DOHH2 (cell line): ENCODE results near the gene ZNRF3.

Source experiments
- H3F3A ChIP-seq: fragments of 200-600 bp; sonication (generic), shearing (Covaris generic); 2 replicates; pipeline ENCODE4 v1.6.0; 2016; ENCODE audit warnings: antibody characterized with exemption, mild to moderate bottlenecking; ENCODE audit not compliant: control insufficient read depth, insufficient read depth
- H3K27ac ChIP-seq: fragments of 200-600 bp; sonication (generic); 2 replicates; pipeline ENCODE4 v1.5.1; 2014; ENCODE audit warnings: low read depth, mild to moderate bottlenecking, low read length, moderate library complexity
- H3K27me3 ChIP-seq: fragments of 200-600 bp; sonication (generic); 2 replicates; pipeline ENCODE4 v1.6.1; 2014; ENCODE audit warnings: mild to moderate bottlenecking, low read length, mixed read lengths; ENCODE audit not compliant: control insufficient read depth
- H3K36me3 ChIP-seq: fragments of 200-600 bp; sonication (generic); 2 replicates; pipeline ENCODE4 v1.6.1; 2014; ENCODE audit warnings: mild to moderate bottlenecking, low read length, moderate library complexity, mixed read lengths; ENCODE audit not compliant: control insufficient read depth
- H3K4me1 ChIP-seq: fragments of 200-600 bp; sonication (generic); 2 replicates; pipeline ENCODE4 v1.6.1; 2014; ENCODE audit warnings: mild to moderate bottlenecking, low read length, mixed read lengths; ENCODE audit not compliant: control insufficient read depth
- H3K4me2 ChIP-seq: fragments of 200-600 bp; sonication (generic); 2 replicates; pipeline ENCODE4 v1.6.0; 2014; ENCODE audit warnings: mild to moderate bottlenecking, low read length, moderate library complexity
- H3K4me3 ChIP-seq: fragments of 200-600 bp; sonication (generic); 2 replicates; pipeline ENCODE4 v1.5.1; 2014; ENCODE audit warnings: mild to moderate bottlenecking, low read length, mixed read lengths
- H3K79me2 ChIP-seq: fragments of 200-600 bp; sonication (generic); 2 replicates; pipeline ENCODE4 v1.6.1; 2014; ENCODE audit warnings: mild to moderate bottlenecking, low read length, mixed read lengths; ENCODE audit not compliant: control insufficient read depth
- H3K9me2 ChIP-seq: fragments of 200-600 bp; sonication (generic); replicated peaks from 2 replicates; pipeline ENCODE4 v1.6.1; 2014; ENCODE audit warnings: mild to moderate bottlenecking, low read length, mixed read lengths; ENCODE audit not compliant: control insufficient read depth
- H3K9me3 ChIP-seq: fragments of 200-600 bp; sonication (generic); 2 replicates; pipeline ENCODE4 v1.6.1; 2014; ENCODE audit warnings: antibody characterized with exemption, low read length, mixed read lengths; ENCODE audit not compliant: control insufficient read depth, insufficient read depth
- H4K20me1 ChIP-seq: fragments of 200-600 bp; sonication (generic); 2 replicates; pipeline ENCODE4 v1.6.0; 2014; ENCODE audit warnings: low read depth, mild to moderate bottlenecking, antibody characterized with exemption, low read length, moderate library complexity; ENCODE audit not compliant: control insufficient read depth, insufficient read depth
- EZH2phosphoT487 ChIP-seq: fragments of 200-600 bp; sonication (generic); IDR thresholded peaks from 2 replicates; pipeline ENCODE4 v1.6.1; 2017; ENCODE audit warnings: borderline replicate concordance, mild to moderate bottlenecking, antibody characterized with exemption, low read length, moderate library complexity, mixed read lengths
- TF ChIP-seq, protein P1 (sequence below): fragments of 200-600 bp; sonication (generic); IDR thresholded peaks from one replicate; pipeline ENCODE4 v1.5.1; 2014; ENCODE audit warnings: antibody characterized with exemption, mild to moderate bottlenecking, low read depth, low read length; ENCODE audit not compliant: poor library complexity, severe bottlenecking

The ZNRF3 gene

DNA sequence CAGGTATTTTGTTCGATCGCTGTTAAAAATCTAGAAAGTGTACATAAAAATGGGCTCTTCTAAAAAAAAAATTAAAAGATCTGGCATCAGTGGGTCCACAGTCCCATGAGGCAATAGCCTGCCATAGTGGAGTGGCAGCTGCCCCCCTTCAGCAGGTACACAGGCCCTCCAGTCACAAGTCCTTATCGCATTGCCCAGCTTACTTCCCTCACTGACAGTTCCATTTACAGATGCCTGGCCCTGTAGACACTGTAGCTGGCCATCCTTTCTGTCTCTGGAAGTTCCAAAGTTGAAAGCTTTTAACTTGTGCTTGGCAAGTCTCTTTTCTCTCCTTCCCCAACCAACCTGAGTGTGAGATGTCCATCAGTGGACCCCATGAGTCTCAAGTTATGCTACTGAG, 11.4 kb downstream of the ZNRF3 start:
- Histone ChIP-seq H3K27ac (no peak overlapping the region), H3K4me2 (no peak overlapping the region), H3K9me3 (no peaks in the 10 kb centered on the region), H3K79me2 (no peaks in the 10 kb centered on the region), H3K36me3 (no peaks in the 10 kb centered on the region), H3K4me3 (no peak overlapping the region), H4K20me1 (no peaks in the 10 kb centered on the region), H3F3A (no peaks in the 10 kb centered on the region), H3K27me3 (peaks cover 4% of the 10 kb centered on the region; the same call in 1 of the 2 replicates), H3K9me2 (no peaks in the 10 kb centered on the region), H3K4me1 (no peaks in the 10 kb centered on the region)
- no peak for TF ChIP-seq EZH2phosphoT487
- TF ChIP-seq, protein P1, sequence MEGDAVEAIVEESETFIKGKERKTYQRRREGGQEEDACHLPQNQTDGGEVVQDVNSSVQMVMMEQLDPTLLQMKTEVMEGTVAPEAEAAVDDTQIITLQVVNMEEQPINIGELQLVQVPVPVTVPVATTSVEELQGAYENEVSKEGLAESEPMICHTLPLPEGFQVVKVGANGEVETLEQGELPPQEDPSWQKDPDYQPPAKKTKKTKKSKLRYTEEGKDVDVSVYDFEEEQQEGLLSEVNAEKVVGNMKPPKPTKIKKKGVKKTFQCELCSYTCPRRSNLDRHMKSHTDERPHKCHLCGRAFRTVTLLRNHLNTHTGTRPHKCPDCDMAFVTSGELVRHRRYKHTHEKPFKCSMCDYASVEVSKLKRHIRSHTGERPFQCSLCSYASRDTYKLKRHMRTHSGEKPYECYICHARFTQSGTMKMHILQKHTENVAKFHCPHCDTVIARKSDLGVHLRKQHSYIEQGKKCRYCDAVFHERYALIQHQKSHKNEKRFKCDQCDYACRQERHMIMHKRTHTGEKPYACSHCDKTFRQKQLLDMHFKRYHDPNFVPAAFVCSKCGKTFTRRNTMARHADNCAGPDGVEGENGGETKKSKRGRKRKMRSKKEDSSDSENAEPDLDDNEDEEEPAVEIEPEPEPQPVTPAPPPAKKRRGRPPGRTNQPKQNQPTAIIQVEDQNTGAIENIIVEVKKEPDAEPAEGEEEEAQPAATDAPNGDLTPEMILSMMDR, result no peak

DNA sequence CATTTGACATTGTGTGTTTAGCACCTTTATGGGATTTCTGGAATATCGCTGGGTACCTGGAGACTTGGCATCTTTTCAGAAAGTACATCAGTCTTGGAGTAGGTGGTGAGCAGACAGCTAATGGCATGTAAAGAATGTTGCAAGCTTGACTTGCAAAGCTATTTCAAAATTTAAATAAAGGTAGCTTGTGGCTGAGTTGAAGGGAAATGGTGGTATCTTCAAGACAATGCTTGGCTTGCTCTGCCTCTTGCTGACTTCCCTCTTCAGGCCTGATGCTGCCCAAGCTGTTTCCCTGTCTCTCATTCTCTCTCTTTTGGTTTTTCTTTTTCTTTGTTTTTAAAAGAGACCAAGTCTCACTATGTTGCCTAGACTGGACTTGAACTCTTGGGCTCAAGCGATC, 13.2 kb downstream of the ZNRF3 start:
- H3K36me3 ChIP-seq, result no peaks in the 10 kb centered on the region
- no peak for TF ChIP-seq EZH2phosphoT487
- TF ChIP-seq, protein P1, result no peak
- H3K79me2 ChIP-seq, result no peaks in the 10 kb centered on the region
- H3K4me3 ChIP-seq, result no peak overlapping the region
- no peaks in the 10 kb centered on the region for H3K9me3 ChIP-seq
- H3F3A ChIP-seq, result no peaks in the 10 kb centered on the region
- H3K27me3 ChIP-seq, result peaks cover 4% of the 10 kb centered on the region; the same call in 1 of the 2 replicates
- H3K4me2 ChIP-seq, result no peak overlapping the region
- H3K27ac ChIP-seq, result no peak overlapping the region
- no peaks in the 10 kb centered on the region for H3K9me2 ChIP-seq
- no peaks in the 10 kb centered on the region for H3K4me1 ChIP-seq
- H4K20me1 ChIP-seq, result no peaks in the 10 kb centered on the region

DNA sequence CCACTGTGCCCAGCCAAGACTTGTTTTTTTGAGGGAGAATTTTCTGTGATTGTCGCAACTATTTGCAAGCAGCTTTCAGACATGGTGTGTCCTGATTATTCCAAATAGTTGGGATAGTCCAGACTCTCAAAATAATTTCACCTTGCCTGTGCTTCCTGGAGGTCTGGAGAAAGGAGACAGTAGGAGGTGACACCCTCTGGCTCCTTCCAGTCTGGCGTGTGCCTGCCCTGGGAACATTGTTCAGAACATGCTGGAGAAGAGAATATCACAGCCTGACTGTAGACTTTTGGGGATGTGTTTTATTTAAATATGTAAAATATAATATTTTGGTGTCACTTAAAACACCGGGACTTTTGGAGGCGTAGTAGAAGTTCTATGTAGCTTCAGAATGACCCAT, 14.9 kb downstream of the ZNRF3 start:
- H3K79me2 ChIP-seq, result no peaks in the 10 kb centered on the region
- H3K4me1 ChIP-seq, result no peaks in the 10 kb centered on the region
- H3K4me2 ChIP-seq, result no peak overlapping the region

More for the DNA sequence above, 14.9 kb downstream of the ZNRF3 start:
- no peaks in the 10 kb centered on the region for H4K20me1 ChIP-seq
- no peaks in the 10 kb centered on the region for H3K9me2 ChIP-seq
- H3K4me3 ChIP-seq, result no peak overlapping the region
- TF ChIP-seq EZH2phosphoT487, result no peak
- TF ChIP-seq, protein P1, result no peak
- H3K27ac ChIP-seq, result no peak overlapping the region
- H3K36me3 ChIP-seq, result no peaks in the 10 kb centered on the region
- H3K9me3 ChIP-seq, result no peaks in the 10 kb centered on the region
- H3F3A ChIP-seq, result no peaks in the 10 kb centered on the region
- H3K27me3 ChIP-seq, result no peaks in the 10 kb centered on the region
